Activated CD8-positive, alpha-beta memory T cell treated with anti-CD3 and anti-CD28 coated beads for 48 hours (primary cell): ENCODE results near the gene NUP58.

ENCODE experiments used
- DNase-seq, 3 experiments: peaks; one replicate each; pipeline ENCODE4 v3.0.0-alpha.2; 2020; ENCODE audit warnings: low read depth in 2 of 3, low spot score in 2 of 3

The NUP58 gene, protein sequence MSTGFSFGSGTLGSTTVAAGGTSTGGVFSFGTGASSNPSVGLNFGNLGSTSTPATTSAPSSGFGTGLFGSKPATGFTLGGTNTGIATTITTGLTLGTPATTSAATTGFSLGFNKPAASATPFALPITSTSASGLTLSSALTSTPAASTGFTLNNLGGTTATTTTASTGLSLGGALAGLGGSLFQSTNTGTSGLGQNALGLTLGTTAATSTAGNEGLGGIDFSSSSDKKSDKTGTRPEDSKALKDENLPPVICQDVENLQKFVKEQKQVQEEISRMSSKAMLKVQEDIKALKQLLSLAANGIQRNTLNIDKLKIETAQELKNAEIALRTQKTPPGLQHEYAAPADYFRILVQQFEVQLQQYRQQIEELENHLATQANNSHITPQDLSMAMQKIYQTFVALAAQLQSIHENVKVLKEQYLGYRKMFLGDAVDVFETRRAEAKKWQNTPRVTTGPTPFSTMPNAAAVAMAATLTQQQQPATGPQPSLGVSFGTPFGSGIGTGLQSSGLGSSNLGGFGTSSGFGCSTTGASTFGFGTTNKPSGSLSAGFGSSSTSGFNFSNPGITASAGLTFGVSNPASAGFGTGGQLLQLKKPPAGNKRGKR

DNA sequence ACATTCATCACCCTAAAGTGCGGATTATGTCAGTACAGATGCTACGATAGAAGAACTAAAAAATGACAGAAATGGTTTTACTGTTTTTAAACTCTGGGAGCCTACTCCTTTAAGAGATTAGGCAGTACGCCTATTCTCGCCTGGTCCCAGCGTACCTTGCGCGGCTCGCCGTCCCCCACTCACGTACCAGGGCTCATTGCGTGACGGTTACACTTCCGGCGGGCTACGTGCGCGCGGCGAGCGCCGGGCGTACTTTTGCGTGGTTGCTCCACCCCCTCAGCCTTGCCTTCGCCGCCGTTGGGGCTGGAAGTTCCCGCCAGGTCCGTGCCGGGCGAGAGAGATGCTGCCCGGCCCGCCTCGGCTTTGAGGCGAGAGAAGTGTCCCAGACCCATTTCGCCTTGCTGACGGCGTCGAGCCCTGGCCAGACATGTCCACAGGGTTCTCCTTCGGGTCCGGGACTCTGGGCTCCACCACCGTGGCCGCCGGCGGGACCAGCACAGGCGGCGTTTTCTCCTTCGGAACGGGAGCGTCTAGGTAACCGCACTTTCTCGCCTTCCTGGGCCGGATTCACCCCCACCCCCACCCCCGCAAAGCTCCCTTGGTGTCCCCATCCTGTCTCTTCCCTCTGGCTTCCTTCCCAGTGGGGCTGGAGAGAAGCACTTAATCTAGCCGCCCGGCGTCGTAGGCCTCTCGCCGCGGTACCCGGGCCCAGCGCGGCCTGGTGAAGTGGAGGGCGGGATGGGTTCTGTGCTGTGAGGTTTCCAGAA, at the start of gene NUP58:
Gene NUP58, plus strand, starts transcription at position 279 of the 767 bp plus-strand sequence. Its CDS starts 149 bp downstream, at position 428.
- peak; percentile 75 to 83 (median 82) for DNase-seq

DNA sequence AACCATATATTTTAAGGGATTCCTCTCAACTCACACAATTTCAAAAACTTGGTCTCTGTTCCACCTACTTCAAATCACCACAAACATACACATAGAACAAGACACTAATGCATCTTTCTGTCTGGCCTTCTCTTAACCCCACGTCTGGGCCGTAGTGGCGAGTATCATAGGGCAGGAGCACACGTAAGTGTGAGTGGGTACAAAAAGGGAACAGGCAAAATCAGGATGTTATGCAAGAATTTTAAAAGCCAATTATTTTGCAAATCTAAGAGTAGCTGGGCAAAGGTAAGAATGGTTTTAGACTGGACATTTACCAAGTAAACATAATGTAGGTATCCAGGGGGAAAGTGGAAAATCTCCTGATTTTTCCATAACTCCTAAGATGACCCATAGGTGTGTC, 49.2 kb upstream of the NUP58 start:
- DNase-seq, result no peak

DNA sequence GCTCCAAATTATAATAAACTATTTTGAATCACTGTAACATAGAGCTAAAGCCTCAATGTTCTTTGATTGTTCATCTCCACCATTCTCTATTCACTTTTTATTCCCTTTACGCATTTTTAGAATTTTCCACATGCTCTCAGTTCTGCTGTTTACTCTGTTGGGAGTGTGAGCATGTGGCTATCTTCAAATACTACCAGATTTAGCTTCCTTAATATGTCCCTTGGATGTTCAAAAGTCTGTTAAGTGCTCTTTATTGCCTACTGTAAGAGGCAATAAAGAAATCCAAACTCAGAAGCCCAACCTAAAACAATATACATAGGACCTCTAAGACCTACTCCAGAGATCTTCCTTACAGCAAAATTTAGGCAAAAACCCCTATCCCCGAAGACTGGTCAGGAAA, 48.7 kb upstream of the NUP58 start:
- no peak for DNase-seq

DNA sequence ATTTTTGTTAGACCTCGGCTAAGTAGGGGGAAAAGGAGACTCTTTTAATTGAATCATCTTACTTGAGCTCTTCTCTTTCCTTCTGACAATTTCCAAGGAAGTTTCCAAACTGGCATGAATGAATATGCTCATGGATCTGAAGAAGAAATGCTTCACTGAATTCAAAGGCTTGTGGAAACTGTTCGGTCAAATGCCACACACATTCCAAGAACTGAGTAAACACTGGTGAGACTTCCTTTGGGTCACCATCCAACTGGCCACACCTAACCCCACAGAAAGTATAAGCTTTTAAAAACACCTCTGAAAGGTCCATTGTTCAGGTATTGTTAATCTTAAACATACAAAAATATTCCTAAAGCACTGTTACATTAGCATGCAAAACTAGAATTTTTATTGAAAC, 47.7 kb upstream of the NUP58 start:
- DNase-seq, result no peak

DNA sequence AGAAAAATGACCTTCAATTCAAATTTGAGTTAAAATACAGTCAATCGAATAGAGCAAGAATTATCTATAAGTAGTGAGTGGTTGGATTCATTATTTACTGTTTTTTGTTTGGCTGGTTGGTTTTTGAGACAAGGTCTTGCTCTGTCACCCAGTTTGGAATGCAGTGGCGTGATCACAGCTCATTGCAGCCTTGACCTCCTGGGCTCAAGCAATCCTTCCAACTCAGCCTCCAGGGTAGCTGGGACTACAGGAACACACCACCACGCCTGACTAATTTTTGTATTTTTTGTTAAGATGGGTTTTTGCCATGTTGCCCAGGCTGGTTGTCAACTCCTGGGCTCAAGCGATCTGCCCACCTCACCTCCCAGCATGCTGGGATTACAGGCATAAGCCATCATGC, 39.2 kb upstream of the NUP58 start:
- DNase-seq, result no peak

DNA sequence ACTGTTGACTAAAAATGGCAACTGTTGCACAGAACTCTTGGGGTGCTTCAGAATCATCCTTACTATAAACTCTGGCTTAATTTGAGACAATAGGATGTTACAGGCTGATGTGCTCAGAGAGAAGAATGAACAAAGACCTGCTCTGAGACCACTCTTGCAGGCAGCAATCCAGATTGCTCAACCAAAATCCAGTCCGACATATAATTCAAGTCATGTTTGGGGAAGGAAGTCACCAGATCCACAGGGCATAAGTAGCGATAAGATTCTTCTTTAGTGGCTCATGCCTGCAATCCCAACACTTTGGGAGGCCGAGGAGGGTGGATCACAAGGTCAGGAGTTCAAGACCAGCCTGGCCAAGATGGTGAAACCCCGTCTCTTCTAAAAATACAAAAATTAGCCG, 34.7 kb upstream of the NUP58 start:
- DNase-seq, result no peak

DNA sequence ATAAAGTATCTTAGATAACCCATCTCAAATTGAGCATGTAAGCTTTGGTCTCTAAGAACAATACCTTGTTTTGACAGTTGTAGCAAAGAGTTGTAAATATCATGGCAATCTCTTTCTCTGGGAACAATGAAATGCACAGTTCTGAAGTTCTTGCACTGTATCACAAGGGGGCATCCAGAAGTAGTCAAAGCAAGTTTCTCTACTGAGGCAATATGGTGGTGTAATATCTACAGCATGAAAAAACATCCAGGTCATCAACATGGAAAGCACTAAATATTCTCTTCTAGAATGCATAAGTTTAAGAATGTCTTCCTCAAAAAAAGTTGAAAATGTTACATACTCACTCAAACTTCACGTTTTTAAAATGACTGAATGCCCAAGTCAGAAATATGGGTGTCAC, 33.7 kb upstream of the NUP58 start:
- DNase-seq, result no peak

DNA sequence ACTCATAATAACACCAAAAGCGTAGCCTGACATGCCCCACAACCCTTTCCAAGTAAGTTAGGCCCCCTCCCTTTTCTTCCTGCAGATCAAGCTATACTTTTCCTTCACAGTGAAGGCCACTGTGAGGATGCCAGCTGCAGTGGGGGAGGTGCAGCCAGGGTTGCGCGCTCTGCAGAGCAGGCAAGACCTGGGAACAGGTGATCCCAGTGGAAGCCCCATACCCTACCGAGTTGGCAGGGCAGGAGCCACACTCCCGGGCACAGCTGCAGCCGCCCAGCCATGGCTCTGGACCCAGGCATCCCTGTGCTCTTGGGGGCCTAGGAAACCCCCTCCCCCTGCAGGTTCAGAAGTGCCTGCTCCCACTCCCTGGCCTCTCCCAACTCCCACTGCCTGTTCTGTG, 32.9 kb upstream of the NUP58 start:
- no peak for DNase-seq

DNA sequence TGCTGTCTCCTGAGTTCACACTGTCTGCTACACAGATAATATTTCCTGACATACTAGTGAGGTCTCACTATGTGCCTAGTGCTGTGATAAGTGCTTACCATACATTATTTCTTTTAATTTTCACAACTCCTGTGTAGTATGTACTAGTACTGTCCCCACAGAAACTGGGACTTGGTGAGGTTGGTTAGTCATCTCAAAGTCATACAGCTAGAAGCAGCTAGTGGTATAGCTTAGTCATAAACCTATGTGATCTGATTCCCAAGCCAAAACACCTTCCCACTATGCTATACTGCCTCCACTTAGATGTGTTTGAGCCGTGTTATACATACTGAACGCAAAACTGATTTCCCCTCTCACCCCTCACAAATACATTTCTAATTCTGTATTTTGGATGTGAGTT, 24.7 kb upstream of the NUP58 start:
- DNase-seq, result no peak

DNA sequence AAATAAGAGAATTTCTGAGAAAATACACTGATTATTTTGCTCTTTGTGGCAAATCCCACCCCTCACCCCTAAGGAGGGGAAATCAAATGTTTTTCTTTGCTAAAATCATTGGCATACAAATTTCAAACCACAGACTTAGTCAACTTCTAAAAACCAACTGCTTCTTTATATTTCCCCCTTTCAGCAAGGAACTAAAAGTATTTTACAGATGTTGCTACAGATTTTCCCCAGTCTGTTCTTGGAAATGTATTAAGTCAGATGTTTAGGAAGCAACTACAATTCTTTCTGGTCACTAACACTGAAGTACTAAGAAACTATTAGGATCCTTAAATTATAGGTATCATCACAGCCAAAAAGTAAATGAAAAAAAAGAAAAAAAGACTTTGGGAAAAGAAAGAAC, 21.0 kb upstream of the NUP58 start:
- DNase-seq, result no peak

DNA sequence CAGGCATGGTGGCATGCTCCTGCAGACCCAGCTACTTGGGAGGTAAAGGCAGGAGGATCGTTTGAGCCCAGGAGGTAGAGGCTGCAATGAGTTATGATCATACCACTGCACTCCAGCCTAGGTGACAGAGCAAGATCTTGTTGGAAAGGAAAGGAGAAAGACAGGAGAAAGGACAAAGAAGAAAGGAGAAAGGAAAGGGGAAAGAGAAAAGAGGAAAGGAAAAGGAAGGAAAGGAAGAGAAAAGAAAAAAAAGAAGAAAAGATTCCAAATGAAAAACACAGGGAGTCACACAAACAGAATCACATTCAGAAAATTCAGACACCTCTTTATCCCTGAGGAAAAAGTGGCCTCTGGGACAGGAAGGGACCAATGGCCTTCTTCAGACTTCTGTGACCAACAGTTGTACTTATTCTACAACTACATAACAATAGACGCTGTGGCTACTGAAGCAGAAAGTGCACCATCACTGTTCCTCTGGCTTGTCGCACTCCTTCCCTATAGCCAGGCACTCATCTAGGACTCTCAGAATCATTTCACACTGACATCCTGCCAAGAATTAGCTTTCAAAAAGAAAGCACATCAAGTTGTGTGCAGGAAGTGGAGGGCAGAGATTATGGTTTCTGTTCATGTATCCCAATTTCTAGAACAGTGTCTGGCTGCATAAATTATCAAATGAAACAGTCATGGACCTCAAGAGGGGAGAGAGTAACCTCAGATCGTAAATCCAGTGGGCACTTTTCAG, 20.1 kb upstream of the NUP58 start:
- no peak for DNase-seq

DNA sequence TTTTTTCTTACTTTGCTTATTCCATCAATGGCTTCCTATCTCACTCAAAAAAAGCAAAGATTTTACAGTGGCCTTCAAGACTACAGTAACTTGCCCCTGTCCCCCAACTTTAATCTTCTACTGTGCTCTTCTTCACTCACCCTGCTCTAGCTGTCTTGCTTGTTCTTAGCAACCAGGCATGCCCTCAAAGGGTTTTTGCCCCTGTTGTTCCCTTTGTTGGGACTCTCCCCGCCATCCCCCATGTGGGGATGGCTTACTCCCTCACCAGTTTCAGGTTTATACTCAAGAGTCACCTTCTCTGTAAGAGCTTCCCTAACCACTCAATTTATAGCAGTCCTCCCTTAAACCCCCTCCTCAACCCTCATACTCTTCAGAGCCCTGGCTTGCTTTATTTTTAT, 19.5 kb upstream of the NUP58 start:
- no peak for DNase-seq

DNA sequence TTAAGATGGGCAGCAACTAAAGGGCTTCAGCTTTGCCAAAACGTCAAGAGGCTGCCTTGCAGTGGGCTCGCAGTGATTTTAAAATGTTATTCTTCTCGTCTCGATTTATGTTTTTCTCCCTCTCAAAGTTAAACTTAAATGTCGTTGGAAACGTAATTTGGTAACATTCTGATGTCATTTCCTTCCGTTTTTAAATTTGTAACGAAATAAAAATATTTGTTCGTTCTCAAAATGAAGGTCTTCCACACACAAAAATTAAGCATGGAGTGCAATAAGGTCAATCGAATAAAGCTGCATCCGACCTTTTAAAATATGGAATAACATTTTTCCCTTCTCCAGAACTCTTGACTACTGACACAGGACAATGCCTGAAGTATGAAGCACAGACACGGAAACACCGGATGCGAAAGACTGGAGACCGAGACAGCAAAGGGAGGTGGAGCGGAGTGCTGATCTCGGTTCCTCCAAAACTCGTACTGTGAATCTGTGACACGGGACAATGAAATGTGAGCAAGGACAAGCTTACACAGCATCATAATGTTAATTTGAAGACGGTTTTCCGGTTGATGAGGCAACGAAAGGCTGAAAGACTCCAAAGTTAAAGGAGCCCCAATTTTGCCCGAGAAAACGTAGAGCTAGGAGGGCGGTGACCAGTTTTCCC, 15.0 kb upstream of the NUP58 start:
- DNase-seq, result no peak

DNA sequence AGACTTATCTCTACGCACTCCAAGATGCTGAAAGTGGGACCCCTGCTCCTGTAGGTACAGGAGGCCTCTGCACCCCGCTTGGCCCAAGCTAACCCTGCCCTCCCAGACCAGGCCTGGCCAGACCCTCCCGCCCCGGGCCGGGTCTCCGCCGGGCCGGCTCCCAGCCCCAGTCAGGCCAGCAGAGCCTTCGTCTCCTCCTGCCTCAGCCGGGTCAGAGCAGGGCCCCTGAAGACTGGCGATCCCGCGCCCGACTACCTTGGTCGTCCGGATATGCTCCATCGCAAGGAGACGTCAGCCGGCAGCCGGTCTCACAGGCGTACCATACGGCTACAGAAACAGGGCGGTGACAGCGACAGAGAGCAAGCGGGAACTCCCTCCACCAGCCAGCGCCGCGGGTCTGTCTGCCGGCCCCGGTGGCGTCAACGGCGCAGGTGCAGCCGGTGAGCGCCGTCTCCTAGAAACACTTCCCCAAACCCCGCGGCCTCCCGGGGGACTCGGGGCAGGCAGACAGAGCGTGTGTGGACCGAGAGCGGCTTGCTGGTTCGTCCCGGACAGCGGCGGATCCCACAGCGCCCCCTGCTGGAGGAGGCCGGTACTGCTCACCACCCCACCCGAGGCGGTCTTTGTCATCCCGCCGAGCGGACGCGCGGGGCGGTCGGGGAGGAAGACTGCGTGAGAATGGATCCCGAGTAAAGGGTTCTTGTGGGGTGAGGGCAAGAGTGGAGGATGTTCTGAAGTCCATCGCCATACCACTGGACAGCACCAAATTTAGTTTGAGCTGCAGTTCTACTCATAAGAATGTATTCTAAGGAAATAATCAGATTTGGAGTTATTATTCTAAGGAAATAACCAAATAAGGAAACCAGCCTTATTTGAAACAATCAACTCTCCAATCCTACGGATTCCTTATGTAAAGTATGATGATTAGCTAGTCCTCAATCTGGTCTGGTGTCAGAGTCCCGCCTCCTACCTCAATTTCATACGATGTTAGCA, 14.2 kb upstream of the NUP58 start, which contains the start of gene MTMR6:
Gene MTMR6, minus strand, starts transcription at position 520 of the 993 bp plus-strand sequence. Its CDS starts 241 bp downstream, at position 279.
- peak; percentile 86 to 99 (median 98) for DNase-seq

DNA sequence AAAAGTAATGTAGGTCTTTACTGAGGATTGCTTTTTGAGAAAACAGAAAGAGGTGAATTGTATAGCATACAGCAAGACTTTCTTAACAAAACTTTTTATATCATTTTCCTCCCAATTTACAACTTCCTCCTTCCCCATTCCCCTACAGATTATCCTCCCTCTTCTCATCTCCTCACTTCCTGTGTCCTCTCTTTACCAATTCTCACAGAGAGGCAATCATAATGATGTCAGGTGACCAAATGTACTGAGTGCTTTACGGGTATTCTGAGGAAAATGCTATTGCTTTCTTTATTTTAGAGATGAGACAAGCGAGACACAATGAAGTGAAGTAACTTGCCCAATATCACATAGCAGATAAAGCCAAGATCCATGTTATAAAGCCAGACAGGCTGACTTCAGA, 12.5 kb upstream of the NUP58 start:
- no peak for DNase-seq

DNA sequence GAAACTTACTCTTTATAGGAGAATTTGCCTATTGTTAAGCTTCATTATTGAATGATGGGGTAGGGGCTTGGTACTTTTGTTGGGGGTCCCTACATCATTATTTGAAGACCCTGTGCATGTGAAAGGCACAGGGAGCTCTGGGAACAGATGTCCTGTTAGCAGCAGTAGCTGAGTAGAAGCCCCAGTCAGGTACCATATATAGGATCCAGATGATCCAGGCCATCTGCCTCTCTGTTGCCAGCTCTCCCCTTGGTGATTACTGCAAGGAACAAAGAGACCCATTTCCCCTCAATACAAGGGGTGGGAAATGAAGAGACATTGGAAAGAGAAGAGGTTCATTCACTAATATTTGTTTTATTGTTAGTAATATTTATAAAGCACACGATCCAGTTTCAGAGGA, 9.7 kb upstream of the NUP58 start:
- no peak for DNase-seq

DNA sequence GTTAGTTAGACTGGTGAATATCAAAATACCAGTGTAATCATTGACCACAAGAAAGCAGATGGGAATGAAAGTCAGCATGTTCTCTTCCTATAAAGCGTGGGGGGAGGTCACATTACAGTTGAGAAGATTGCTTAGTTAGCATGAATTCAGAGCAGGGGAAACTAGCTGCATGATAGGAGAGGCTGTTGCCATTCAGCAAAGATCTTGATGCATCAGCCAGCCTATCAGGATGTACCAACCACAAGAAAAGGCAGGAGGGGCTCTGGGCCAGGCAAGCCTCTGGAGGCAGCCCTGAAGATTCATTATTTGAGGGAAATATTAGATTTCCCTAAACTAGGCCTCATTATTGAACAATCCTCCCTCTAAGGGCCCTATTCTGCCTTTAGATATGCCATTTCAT, 9.1 kb upstream of the NUP58 start:
- no peak for DNase-seq

DNA sequence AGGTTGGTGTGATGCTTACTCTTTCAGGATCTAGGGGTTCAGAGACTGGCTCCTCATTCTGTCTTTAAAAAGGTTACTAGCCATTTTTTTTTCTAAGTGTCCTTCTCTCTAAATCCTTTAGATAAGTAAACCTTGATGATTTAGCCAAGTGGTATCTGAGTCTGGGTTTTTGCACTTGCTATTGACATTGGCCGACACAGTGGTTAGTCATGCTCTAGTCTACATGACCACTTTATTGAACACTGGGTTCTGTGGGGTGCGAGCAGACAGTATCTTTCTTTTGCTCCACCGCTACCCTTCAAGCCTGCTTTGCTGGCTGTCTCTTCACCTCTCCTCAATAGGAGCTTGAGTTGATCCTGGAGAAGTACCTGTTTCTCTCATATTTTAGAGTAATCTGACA, 6.2 kb upstream of the NUP58 start:
- DNase-seq, result no peak

DNA sequence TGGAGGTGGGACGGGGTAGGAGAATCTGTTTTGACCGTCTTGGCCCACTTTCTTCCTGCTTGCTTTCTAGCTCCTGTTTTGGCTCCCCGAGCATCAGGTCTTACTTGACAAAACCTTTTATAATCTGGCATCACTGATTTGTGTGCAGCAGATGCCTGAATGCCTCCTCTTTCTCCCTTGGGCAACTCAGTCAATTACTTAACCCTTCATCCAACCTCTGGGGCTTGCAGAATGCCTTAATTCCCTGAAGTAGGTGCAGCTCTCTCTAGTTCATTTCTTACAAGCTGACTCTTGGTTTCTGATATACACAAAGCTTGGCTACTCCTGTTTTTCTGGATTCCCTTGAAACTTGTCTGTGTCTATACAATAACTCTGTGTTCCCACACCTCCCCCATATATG, 5.7 kb upstream of the NUP58 start:
- no peak for DNase-seq
